COLO668 (cell line): Measurements from ENCODE around the gene PDYN.
A peak's percentile ranks its signal among the peaks of the same experiment; 100 is the strongest.

Experiments
- DNase-seq: peaks from one replicate; lab custom pipeline; 2025; ENCODE audit not compliant: unreplicated experiment; lab: John Stamatoyannopoulos, UW

PDYN gene

DNA sequence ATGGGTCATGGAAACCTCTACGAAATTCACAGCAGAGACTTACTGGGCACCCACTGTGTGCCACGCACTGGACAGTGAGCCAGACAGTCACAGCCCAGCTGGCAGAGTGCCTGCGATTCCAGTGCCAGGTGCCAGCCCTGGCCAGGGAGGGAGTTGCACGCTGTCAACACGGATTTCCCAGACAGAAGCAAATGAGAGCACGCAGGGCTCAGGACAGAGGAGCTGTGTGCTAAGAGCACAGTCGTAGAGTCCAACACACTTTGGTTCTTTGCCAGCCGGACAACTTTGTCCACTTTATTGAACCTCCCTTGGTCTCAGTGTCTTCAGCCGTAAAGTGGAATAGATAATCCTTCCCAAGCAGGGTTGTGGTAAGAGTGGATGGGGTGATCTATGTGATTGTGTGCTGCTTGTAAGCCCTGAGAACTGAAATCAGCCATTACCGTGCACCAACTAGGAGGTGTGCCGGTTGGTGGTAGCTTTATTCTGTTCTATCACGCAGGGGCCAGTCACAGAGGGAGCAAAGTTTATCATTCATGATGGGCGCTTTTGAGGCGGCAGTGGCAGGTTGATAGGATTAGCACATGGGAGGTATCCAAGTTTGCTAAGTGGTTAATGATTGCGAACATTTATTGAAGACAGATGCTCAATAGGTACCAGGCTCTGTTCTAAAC is 58.0 kb downstream of the PDYN start:
- peak; percentile 7 for DNase-seq

DNA sequence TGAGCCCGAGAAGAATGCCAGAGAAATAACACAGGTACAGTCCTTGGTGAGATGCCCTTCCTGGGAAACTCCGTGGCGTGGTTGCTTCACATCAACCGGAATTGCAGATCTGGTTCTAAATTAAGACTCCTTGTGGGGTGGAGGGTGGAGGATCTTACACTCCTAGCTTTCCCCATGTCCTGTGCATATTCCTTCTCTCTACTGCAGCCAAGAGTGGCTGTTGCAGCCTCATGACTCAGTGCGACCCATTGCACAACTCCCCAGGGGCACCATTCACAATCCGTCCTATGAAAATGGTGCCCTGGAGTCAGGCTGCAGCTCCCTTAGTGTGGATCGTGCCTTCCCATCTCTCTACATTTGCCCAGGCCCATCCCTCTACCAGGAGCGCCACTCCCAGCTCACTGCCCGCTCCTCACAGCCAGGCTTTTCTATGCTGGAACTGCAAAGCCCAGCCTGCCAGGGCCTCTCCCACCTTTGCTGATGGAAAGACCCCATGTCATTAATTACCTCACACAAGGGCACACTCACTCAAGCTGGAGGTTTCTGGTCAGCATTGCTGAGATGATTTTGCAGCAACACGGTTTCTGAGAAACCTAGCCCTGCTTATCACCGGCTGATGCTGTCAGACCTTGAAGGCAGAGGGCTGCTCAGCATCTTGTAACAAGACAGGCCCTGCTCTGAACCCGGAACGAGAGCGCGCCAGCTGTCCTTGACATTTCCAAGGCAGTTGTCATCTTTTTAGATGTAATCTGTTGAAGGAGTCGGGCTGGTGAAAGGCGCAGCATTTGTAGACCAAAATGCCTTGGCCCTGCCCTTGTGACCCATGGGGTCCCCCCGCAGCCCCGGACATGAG is 58.9 kb downstream of the PDYN start:
- no peak for DNase-seq

DNA sequence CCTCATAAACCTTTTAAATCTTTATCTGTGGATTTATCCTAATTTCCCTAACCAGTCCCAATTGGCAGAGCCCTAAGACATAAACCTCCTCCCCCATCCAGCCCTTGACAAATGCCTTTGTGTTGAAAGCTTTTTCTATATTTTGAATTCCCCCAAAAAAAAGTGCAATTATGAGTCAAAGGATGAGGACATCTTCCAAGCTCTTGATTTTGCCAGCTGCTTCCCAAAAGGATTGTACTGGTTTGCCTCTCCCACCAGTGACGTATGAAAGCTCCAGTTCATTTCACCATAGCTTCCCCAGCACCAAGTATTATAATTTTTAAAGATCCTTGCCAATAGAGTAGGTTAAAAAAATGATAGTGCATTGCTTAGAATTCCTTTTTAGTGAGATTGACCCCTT is 59.7 kb downstream of the PDYN start:
- no peak for DNase-seq

DNA sequence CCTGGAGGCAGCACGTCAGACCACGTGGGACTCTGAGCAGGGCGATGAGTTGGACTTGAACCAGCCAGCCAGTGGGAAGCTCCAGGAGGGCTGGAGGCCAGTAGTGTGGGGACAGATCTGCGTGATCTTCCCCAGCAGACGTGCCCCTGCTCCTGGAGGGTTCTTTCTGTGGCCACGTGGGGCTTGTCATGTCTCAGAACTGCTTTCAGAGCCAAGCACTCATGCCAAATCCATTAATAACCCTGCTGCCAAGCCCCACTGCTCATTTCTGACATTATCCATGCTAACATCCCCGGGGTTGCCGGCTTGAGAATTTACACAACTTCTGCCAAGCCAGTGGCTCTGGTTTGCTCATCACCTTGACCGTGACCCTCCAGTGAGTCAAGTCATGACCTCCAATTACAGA is 60.4 kb downstream of the PDYN start:
- DNase-seq: no peak

DNA sequence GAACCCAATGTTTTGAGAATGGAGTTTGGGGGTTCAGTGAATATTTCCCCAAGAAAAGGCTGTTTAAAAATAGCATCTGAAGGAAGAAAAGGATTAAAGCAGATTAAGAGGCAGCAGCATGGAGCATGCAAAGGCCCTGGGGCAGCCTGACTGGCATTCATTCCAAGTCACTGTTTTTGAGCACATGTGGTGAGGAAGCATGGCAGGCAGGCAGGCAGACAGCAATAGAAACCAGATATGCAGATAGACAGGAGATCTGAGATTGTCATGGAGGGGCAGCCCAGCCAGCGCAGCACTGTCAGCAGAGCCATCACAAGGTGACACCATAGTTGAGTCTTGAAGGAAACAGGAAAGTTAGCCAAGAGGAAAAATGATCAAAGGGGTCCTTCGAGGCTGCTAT is 60.9 kb downstream of the PDYN start:
- no peak for DNase-seq

DNA sequence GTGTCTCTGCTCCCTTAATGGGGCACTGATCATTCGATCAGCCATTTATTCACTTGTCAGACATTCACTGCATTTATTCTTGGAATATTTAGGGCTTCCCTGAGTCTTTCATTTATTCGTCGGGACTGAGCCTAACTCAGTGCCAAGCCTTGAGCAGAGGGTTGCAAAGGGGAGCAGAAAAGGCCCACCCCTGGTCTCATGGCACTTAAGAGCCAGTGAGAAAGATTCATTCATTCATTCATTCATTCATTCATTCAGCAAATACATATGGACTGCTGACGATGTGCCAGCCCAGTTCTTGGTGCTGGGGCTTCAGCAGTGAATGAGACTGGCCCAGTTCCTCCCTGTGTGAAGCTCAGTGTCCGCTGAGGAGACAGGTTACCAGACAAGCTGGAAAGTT is 62.0 kb downstream of the PDYN start:
- no peak for DNase-seq

DNA sequence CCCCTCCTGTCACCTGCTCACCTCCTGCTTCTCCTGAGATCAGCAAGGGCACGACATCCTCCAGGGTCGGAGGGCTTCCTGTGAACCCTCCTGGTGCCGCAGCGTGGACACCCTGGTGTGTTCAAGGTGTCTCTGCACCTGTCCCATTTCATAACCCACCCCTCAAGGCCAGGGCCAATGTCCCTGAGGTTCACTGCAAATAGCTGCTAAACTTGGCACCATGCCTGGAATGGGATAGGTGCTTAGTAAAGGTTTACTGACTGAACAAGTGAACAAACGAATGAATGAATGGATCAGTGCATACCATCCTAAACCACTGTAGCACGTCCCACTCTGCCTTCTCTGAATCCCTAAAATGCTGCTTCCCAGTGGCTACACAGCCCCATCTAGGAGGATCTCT is 63.7 kb downstream of the PDYN start:
- DNase-seq: no peak

DNA sequence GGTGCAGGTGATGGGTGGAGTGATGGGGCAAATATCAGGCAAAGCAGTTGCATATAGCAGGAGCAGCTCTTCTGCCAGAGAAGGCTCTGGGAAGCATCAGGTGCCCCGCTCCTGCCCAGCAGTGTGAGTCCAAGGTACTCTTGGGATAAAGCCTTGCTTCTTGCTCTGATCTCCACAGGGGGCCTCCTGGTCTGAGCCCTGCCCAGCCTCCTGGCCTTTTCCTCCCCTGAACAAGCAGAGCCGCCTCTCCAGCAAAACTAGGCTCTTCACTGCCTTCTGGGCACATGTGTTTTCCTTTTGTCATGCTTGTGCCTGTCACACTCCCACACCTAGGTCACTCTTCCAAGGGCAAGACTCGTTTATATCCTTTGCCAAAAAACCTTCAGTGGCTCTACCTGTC is 64.4 kb downstream of the PDYN start:
- DNase-seq: no peak

DNA sequence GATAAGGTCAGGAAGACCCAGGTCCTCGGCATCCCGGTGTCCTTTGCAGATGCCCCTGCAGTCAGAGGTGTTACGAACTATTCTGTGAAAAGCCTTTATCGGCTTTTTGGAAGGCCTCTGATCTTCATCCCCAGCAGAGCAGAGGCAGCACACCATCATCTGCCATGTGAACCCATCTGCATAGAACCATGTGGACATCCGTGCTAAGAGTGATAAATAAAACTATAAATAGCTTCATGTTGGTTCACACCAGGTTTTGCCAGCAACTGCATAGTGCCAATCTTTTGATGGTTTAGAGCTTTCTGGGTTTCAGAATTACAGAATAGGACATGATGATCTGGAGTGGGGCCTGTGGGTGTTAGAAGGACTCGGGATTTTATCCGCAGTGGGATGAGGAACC is 65.1 kb downstream of the PDYN start:
- no peak for DNase-seq
